Activated gamma-delta T cell (primary cell): ENCODE data around the gene ERN2.
A peak's percentile ranks its signal among the peaks of the same experiment; 100 is the strongest.

Experiments used
- DNase-seq: peaks from one replicate; lab custom pipeline; 2025; lab: John Stamatoyannopoulos, UW

Gene ERN2

DNA sequence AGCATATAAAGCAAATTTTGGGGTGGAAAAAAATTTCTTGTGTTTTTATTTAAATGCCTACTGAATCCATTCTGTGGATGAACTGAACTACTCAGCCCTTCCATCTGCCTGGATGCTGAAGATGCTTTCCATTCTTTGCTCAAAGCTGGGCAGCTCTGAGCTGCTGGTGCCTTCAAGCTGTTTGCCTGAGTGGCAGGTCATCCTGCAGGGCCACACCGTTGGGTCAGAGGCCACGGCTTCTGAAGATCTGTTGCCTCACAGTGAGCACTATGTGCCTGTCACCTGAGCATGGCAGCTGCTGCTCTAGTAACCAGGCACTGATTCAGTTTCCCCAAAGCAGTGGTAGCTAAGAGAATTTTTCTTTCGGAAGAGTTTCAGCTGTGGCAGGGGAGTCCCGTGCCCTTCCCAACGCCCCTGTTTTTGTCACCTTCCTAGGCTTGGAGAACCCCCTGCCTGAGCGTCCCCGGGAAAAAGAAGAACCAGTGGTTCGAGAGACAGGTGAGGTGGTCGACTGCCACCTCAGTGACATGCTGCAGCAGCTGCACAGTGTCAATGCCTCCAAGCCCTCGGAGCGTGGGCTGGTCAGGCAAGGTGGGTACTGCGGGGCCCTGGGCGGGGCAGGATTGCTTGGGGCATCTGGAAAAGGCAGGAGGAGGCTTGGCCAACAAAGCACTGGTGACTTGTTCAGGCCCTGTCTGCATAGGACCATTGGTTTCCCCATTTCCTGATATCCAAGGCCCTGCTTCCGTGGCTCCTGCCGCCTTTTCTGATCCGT, 25.8 kb downstream of the ERN2 start:
- no peak for DNase-seq

DNA sequence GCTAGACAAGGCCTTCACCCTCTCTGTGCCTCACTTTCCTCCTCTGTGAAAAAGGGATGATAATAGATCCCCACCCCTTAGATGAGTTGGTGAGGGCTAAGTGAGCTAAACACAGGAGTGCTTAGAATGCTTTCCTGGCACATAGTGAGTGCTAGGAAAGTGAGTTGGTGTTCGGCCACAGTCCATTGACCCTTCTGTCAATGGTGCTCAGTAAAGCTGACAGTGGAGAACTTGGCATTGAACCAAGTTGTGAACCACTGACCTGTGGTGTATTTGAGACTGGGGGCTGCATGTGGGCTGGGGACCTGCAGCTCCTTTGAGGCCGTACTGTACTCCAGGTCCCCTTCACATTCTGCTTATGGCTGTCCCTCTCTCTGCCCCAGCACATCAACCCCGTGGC, 29.5 kb downstream of the ERN2 start:
- no peak for DNase-seq

DNA sequence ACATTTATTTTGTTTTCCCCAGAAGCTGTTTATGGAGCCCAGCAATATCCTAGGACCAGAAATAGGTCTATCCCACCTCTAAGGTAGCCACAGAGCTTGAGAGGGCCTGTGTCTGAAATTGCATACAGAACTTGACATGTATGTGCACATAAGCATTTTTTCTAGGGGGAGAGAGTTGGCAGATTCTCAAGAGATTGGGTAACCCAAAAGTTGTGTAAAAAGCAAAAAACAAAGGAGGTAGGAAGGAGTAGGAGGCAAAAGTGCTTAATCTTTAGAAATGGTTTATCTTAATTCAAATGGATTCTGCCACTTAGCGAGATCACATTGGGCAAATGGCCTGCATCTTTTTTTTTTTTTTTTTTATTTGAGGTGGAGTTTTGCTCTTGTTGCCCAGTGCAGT, 30.8 kb downstream of the ERN2 start:
- no peak for DNase-seq

DNA sequence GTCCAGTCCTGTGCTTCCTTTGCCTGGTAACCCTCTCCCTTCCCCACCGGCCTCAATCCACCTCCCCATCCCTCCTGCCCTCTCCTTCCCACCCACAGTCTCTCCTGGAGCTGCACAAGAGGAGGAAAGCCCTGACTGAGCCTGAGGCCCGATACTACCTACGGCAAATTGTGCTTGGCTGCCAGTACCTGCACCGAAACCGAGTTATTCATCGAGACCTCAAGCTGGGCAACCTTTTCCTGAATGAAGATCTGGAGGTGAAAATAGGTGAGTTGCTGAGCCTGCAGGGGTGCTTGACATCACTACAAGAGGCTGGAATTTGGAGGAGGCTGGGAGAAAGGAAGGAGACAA, 33.1 kb downstream of the ERN2 start:
- DNase-seq = no peak

DNA sequence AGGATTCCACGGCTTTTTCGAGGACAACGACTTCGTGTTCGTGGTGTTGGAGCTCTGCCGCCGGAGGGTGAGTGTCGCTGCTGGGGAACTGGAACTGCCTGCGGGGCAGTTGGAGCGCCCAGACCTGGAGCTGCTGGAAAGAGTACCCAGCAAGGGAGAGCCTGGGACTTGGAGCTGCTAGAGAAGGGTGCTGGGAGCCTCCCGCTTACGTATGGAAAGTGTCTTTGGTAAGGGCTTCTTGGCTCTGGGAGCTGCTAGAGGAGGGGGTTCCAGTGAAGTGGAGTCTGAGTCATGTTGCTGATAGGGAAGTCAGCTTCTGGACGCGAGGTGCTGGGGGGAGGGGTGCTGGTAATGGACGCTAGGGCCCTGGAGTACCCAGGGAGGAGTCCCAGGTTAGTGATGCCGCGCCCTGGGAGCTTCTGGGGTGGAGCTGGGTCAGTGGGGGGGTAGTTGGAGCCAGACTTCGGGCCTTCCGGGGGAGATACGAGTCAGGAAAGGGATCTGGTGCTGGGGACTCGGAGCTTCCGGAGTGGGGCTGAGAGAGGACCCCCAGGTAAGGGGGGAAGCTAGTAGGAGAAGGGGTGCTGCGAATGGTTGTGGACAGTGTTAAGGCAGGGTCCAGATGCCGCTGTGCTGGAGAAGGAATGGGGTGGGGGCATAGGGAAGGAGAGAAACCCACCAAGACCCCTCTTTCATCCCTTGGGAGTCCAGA, 33.6 kb downstream of the ERN2 start:
- DNase-seq = no peak

DNA sequence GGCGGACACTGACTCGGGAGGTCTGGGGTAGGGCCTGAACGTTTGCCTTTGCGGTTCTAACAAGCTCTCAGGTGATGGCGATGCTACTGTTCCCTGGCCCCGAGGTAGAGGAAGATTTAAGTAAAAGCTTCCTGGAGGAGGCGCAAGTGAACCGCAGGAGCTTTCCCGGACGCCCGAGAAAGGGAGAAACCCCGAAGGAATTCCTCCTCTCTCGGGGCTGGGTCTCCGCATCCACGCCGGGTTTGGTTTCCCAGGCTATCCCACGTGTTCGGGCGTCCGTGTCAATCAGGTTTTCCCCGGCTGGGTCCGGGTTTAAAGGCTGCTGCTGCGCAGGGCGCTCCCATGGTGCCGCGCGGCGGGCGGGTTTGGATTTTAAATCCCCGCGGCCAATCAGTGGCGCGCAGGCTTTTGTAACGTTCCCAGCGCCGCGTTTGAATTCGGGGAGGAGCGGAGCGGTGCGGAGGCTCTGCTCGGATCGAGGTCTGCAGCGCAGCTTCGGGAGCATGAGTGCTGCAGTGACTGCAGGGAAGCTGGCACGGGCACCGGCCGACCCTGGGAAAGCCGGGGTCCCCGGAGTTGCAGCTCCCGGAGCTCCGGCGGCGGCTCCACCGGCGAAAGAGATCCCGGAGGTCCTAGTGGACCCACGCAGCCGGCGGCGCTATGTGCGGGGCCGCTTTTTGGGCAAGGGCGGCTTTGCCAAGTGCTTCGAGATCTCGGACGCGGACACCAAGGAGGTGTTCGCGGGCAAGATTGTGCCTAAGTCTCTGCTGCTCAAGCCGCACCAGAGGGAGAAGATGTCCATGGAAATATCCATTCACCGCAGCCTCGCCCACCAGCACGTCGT, 34.4 kb downstream of the ERN2 start, which contains the start of gene PLK1:
Gene PLK1 (plus strand): TSS at position 460 of the 844 bp plus-strand sequence. CDS start 44 bp downstream, at position 504.
- peak; percentile 38 for DNase-seq

DNA sequence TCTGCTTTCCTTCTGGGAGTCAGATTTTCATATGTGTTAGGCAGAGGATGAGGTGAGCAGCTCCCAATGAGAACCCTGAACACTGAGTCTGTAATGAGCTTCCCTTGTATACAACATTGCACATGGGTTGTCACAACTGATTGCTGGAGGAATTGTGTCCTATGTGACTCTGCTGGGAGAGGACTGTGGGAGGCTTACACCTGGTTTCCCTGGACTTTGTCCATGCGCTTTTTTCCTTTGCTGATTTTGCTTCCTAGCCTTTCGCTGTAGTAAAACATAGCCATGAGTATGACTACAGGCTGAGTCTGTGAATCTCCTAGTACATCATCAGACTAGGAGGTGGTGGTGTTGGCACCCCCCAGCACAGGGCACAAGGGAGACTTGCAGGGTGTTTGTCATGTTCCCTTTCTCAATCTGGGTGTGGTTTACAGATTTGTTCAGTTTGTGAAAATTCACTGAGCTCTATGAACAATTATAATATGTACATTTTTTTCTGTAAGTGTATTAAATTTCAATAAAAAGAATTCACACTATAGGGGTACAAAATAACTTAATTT, 36.0 kb downstream of the ERN2 start:
- DNase-seq = no peak

DNA sequence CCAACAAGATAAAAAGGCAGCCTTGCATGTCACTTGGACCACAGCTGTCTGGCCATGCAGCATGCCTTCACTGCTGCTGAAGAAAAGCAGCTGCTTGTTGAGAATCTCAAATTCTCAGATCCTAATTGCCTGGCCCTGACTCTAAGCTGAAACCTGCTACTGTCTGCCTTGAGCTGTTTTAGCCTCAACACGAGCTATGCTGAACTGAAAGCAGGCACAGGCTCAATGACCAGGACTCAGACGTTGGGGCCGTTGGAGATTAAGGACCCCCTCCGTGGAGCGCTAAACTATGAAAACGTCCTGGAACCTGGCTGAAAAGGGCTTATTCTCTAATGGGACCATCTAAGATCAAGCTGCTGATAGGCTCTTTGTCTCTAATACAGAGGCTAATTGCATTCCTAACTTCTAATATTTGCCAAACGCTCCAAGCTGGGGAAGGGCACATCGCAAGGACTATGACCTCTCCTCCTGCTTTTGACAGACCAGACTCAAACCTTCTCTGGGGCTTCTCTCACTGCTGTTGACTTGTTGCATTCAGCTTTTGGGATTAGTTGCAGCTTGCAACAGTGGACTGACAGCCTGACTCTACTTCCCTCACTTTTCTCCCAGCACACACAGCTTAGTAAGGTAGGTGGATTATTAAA, 38.9 kb downstream of the ERN2 start:
- DNase-seq = no peak

DNA sequence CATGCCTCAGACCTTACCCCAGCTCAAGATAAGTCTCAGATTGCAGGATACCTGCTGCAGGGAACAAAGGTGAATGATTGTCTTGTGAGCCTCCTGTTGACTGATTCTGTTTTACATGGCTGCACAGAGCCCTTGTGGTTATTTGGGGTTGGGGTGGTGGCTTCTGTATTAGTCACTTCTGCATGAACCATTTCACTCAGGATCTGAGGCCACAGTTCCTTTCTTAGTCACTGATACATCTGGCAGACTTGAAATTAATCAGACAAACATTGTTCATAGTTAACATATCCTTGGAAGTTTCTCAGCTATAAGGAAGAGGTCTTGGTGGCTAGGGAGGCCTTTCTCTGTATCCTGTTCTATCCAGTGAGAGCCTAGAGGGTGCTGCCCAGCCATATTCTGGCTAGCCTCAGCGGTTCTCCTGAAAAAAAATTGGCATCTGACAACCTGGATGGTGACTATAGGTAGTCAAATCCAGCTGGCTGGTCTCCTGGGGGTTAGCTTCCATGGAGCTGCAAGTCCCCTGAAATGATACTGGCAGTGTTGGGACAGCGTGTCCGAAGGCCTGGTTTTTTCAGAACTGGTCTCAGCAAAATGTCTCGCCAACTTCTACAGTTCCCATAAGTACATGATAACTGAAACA, 42.8 kb downstream of the ERN2 start:
- DNase-seq = no peak

DNA sequence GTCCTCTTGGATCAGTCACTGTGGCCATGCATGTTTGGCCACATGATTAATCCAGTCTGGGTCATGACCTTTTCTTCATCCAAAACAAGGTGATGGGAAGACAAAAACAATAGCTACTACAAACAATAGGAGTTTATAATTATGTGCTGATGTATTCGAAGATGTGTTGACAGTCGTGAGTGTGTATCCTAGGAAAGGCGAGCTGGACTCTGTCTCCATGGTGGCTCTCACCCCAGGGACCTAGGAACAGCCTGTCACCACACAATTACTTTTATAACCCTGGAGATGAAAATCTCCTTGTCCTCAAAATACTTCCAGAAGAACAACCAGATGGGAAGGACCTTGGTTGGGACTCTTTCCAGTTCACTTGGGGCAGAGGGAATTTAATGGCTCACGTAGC, 44.1 kb downstream of the ERN2 start:
- no peak for DNase-seq

DNA sequence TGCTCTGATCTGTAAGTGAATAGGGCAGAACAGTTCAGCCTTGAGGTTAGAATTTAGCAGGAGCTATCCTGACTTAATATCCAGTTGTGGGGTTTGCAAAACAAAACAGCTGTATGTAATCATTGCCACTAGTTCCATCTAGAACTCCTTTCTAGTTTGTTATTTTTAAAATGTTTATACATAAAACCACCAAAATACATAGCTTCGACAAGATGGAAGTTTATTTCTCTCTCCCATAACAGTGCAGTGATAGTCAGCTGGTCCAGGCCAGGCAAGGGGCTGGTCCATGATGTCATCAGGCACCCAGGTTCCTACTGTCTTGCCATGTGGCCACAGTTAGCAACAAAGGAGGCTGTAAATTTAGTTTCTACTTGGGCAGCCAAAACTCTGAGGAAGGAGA, 44.8 kb downstream of the ERN2 start:
- no peak for DNase-seq

DNA sequence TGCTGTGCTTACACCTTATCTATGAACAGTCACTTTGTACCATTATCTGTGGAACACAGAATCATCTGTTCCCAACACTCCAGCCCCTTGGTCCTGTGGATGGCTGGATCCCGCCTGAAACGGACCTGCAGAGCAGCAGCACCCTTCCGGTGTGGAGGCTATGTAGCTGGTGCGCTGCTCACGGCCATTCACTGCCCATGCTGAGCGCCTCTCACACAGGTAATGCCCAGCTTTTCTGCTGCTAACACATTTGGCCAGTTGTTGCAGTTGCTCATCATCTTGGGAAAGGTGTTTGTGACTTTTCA, 45.7 kb downstream of the ERN2 start:
- DNase-seq = no peak

DNA sequence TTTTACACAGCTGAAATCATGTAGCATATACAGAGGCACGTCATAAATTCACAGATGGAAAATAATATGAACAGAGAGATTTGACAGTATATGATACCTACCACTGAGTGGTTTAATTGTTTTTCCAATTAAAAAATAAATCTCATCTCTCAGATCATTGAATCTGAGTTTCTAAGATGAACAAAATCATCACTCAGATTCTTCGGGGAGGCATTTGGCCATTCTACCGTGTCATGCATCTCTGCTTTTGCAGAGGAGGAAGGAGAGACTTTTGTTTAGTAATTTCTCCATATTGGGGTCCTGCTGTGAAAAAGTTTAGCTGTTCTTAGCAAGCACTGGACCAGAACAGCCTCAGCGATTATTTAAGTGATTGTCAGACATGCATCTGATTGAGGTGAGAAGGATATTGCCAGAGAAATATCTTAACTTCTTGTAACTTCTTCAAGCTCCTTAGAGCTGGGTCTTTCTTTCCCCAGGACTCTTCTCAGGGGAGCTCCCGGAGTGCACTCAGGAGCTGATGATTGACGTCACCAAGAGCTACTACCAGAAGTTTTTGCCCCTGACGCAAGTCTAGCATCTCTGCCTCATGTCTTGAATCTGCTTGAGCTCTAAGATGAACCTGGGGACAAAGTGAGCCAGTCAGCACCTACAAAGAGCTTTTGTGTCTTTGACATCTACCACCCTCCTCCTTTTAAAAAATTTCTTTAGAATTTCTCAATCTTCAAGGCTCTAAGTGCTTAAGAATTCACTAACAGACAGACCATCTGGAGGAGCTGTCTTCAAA, 46.3 kb downstream of the ERN2 start:
- DNase-seq = no peak

DNA sequence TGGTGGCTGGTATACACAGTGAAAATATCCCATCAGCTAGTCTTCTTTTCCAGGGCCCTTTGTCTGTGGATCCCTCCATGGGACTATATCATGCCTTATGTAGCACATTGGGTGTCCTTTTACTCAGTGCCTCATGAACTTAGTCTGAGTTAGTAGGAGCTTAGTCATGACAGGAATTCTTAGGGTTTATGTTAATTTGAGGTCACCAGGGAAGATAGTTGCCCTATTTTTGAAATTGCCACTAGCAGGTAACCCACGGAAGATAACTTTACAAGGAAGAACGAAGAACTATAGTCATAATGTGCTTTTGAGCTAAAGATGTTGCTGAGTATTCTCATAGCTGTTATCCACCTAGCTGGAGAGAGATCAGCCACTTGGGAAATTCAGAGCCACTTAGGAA, 49.1 kb downstream of the ERN2 start:
- no peak for DNase-seq

DNA sequence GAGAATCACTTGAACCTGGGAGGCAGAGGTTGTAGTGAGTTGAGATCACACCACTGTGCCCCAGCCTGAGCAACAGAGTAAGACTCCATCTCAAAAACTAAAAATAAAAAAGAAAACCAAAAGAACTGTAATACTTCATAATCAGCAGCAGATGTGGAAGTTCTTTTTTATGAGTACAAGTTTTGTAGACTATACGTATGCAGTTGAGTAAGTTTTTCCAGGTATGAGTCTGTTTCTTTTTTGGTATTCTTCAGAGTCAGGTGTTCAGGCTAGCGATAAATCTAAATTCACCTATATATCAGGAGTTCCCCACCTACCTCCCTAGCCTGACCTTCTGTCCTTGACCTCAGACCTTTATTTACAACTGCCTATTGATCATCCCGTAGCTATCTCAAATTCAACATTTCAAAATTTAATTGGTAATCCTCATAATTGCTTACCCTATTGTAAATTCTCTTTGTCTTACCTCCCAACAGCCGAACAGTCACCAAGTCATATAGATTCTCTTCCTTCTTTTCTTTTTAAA, 61.0 kb downstream of the ERN2 start:
- DNase-seq = no peak

DNA sequence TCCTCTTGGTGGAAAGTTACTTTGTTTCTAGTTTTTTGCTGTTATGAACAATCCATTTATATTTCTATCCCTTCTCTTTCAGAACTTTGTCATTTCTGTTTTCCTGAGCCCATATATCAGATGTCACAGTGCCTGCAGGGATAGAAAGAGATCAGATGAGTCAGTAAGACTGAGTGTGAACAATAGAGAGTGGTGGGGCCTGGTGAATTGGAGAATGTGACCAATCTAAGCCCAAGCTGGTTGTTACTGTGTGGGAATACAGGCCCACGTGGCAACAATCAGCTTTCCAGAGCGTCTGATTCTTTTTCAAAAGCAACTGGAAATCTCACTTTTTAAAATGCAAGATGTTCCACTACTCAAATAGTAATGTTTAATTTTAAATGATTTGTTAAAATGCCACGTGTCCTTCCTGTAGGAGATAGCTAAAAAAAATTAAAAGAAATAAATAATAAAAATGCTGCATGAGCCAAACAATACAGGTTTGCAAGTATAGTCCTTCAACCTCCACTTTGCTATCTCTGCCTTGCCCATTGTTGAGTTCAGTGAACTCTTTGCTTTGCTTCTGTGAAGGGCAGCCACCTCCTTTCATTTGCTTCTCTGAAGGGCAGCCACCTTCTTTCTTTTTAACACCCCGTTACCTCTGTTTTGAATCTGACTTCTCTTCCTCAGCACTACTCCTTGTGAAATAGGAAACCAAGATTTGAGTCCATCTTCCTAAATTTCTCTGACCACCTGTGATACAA, 62.2 kb downstream of the ERN2 start:
- DNase-seq = no peak

DNA sequence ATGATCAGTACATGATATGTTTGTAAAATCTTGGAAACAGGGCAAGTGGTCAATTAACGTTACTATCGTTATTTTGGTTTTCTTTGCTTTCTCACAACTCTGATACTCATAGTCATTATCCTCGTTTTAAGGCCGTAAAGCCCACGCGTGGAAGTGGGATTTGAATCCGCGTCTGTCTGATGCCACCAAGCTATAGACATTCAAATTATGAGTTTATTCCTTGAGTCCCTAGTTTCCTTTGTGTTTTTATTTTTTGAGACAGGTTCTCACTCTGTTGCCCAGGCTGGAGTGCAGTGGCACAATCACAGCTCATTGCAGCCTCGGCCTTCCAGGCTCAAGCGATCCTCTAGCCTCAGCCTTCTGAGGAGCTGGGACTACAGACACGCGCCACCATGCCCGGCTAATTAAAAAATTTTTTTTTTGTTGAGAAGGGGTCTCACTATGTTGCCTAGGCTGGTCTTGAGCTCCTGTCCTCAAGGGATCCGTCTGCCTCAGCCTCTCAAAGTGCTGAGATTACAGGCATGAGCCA, 70.7 kb downstream of the ERN2 start:
- DNase-seq = no peak

DNA sequence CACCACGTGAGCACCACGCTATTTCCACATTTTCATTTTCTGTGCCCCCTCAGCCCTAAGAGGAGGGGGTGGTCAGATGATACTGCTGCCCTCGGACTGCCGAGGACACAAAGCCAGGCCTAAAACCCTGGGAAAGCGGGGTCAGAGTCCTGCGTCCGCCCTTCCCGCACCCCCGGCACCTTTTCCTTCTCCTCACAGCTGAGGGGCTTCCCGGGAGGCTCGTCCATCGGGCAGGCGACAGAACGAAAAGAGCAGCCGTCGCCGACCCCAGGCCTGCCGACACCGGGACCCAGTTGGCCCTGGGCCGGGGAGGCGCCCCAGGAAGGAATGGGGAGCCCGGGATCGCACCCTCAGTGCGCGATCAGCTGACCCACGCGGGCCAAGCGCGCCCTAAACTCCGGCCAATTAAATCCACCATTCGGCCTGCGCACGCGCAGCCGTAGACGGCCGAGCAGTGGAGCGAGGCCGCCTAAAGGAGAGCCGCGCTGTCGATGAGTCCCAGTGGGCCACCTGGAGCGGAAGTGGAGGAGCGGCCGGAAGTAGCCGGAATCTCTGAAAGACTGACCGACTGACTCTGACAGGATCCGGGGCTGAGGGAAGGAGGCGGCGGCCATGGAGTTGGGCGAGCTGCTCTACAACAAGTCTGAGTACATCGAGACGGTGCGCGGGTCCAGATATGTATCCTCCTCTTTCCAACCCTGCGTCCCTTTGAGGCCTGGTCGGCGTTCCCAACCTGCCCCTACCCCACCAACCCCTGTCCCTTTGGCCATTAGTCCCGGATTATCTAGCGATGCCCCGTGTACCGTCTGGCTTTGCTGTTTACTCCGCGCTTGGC, 71.9 kb downstream of the ERN2 start, which contains the start of the genes DCTN5 and PALB2:
Gene DCTN5 (plus strand): TSS at position 536 of the 835 bp plus-strand sequence. CDS start 77 bp downstream, at position 613.
Gene PALB2 (minus strand): TSS at position 380 of the 835 bp plus-strand sequence. CDS start 153 bp downstream, at position 227.
- peak; percentile 78 for DNase-seq
